Brain microvascular endothelial cell (primary cell): ENCODE data around the gene VWA5B1.

Experiments
- DNase-seq: peaks from one replicate; pipeline ENCODE4 v3.0.0-alpha.2; 2020
- H3K27ac ChIP-seq: fragments of 250-450 bp; sonication (Bioruptor Pico); 2 replicates; pipeline ENCODE4 v1.5.1; 2020; ENCODE audit warnings: mild to moderate bottlenecking, moderate library complexity
- H3K27me3 ChIP-seq: fragments of 250-450 bp; sonication (Bioruptor Pico); replicated peaks from 2 replicates; pipeline ENCODE4 v1.5.1; 2020; ENCODE audit warnings: mild to moderate bottlenecking
- H3K36me3 ChIP-seq: fragments of 250-450 bp; sonication (Bioruptor Pico); replicated peaks from 2 replicates; pipeline ENCODE4 v1.5.1; 2020; ENCODE audit warnings: mild to moderate bottlenecking
- H3K4me3 ChIP-seq: 2 replicates; pipeline ENCODE4 v1.5.1; 2011; ENCODE audit warnings: low read depth, mild to moderate bottlenecking, control low read depth, low read length, moderate library complexity
- in situ Hi-C: cut with HindIII; loops from 2 replicates; pipeline ENCODE4 v1.10.0; 2017; ENCODE audit warnings: low sequenced_read_pairs, low pct_ligation_motif_present
- TF ChIP-seq, protein P1 (sequence below): IDR thresholded peaks from 2 replicates; pipeline ENCODE4 v1.5.1; 2011; ENCODE audit warnings: low read depth, mild to moderate bottlenecking, moderate library complexity, low read length, control low read depth, inconsistent platforms; ENCODE audit errors: missing control alignments

The VWA5B1 gene

DNA sequence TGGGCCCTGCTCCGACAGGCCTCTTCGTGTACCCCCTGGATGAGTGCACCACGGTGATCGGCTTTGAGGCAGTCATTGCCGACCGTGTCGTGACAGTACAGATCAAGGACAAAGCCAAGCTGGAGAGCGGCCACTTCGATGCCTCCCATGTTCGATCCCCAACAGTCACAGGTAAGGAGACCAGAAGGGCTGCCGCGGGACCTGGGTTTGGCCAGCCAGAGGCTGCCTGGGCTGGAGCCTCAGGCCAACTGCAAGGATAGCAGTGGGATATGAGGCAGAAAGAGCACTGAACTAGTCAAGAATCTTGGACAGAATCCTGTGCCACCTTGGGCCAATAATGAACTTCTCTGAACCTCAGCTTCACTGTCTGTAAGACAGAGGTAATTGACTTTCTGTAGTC, 22.1 kb downstream of the VWA5B1 start:
- Histone ChIP-seq H3K4me3 (no peak overlapping the region), H3K27ac (no peak overlapping the region), H3K27me3 (no peaks in the 10 kb centered on the region), H3K36me3 (no peaks in the 10 kb centered on the region)
- DNase-seq: no peak
- in situ Hi-C loops: no loop called here
- TF ChIP-seq, protein P1, sequence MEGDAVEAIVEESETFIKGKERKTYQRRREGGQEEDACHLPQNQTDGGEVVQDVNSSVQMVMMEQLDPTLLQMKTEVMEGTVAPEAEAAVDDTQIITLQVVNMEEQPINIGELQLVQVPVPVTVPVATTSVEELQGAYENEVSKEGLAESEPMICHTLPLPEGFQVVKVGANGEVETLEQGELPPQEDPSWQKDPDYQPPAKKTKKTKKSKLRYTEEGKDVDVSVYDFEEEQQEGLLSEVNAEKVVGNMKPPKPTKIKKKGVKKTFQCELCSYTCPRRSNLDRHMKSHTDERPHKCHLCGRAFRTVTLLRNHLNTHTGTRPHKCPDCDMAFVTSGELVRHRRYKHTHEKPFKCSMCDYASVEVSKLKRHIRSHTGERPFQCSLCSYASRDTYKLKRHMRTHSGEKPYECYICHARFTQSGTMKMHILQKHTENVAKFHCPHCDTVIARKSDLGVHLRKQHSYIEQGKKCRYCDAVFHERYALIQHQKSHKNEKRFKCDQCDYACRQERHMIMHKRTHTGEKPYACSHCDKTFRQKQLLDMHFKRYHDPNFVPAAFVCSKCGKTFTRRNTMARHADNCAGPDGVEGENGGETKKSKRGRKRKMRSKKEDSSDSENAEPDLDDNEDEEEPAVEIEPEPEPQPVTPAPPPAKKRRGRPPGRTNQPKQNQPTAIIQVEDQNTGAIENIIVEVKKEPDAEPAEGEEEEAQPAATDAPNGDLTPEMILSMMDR: no peak

DNA sequence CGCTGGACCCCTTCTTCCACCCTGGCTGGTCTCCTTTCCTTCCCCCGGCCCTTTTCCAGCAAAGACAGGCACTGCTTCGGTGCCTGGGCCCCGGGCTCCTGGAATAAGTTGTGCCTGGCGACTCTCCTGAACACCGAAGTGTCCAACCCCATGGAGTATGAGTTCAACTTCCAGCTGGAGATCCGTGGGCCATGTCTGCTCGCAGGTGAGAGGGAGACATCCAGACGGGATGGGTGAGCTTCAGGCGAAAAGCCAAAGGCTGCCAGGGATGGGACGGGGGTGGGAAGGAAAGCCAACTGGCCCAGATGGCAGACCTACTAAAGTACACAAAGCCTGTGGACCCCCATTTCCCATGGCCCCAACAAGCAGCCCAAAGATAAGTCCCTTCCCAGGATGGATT, 26.8 kb downstream of the VWA5B1 start:
- Histone ChIP-seq H3K27me3 (no peaks in the 10 kb centered on the region), H3K27ac (no peak overlapping the region), H3K36me3 (no peaks in the 10 kb centered on the region), H3K4me3 (no peak overlapping the region)
- TF ChIP-seq, protein P1: no peak
- in situ Hi-C loops: no loop called here
- DNase-seq: no peak

DNA sequence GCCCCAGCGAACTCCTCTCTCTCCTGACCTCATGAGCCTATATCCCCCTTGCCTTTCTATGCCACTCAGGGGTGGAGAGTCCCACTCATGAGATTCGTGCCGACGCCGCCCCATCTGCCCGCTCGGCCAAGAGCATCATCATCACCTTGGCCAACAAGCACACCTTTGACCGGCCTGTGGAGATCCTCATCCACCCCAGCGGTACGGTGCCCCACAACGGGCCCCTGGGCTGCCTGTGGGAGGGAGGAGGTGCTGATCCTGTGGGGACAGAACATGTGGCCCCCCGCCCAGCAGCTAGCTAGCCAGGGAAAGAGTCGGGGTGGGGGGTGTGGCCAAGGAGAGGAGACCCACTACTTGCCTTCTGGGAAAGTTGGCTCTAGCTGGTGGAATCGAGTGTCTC, 27.8 kb downstream of the VWA5B1 start:
- in situ Hi-C loops: no loop called here
- no peak for DNase-seq
- TF ChIP-seq, protein P1: no peak
- H3K4me3 ChIP-seq: no peak overlapping the region
- no peak overlapping the region for H3K27ac ChIP-seq
- no peaks in the 10 kb centered on the region for H3K27me3 ChIP-seq
- H3K36me3 ChIP-seq: no peaks in the 10 kb centered on the region

DNA sequence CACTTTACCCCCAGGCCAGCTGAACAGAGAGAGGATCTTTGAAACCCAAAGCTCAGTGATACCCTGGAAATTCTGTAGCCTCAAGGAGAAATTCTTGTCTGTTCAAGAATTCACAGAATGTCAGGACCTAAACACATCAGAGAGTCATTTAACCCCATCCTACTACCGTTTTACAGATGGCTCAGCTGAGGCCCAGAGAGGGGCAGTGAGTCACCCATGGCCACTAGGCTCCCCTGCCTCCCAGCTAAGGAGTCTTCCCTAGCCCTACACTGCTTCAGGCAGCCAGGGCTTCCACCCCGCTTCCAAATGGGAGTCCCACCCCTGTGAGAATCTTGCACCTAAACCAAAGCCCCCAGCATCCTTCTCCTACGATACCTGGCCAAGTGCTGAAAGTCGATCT, 28.3 kb downstream of the VWA5B1 start:
- Histone ChIP-seq H3K4me3 (no peak overlapping the region), H3K36me3 (no peaks in the 10 kb centered on the region), H3K27me3 (no peaks in the 10 kb centered on the region), H3K27ac (no peak overlapping the region)
- TF ChIP-seq, protein P1: no peak
- in situ Hi-C loops: no loop called here
- no peak for DNase-seq

DNA sequence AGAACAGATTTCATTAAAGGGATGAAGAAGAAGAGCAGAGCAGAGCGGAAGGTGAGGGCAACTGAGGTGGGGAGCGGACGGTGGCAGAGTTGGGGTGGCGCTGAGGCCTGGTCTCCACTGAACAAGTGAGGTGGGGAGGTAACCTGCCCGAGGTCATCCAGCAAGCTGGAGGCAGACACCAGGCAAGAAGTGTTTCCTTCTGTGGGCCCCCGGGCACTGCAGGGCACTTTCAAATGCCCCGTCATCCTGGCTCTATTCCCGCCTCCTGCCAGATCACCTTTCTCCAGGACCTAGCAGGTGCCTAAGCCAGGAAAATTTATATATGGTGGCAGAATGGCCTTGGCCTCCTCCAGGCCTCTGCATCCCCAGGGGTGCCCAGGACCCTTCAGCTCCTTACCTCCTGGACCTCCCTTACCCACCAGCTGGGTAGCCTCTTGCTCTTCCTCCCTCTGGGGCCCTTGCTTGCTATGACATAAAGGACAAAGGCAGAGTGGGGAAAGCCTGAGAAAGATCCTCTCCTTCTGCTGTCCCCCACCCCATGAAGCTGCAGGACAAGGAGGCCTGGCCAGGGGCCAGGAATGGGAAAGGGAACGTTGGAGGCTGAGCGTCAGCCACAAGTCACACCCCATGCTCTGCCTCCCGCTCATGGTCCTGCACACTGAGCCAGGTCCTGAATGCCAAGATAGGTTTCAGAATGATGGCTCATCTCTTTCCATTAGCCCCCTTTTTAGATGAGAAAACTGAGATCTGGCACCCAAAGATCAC, 29.0 kb downstream of the VWA5B1 start:
- TF ChIP-seq, protein P1: no peak
- Histone ChIP-seq H3K36me3 (no peaks in the 10 kb centered on the region), H3K27me3 (no peaks in the 10 kb centered on the region), H3K27ac (no peak overlapping the region), H3K4me3 (no peak overlapping the region)
- in situ Hi-C loops: no loop called here
- DNase-seq: no peak

DNA sequence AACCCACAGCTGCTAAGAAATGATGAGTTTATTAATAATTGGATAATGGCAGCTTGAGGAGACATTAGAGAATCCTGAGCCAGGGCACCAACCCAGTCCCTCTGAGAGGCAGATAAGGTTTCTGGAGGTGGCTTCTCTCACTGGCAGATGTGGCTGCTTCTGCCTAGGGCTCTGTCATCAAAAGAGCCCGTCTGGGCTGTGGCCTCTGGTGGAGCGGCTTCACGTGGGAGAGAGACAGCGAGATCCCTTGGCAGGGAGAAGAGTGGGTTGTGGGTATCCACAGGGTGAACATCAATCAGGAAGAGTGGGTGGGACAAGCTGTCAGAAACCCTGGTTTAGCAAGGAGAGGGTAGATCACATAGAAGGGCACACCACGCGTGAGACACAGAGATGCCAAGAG, 30.0 kb downstream of the VWA5B1 start:
- TF ChIP-seq, protein P1: no peak
- in situ Hi-C loops: no loop called here
- DNase-seq: no peak
- no peak overlapping the region for H3K4me3 ChIP-seq
- H3K36me3 ChIP-seq: no peaks in the 10 kb centered on the region
- no peak overlapping the region for H3K27ac ChIP-seq
- H3K27me3 ChIP-seq: no peaks in the 10 kb centered on the region
